ENCODE measurements around the gene PDP2. TPM values are rescaled to one million over a fixed set of nuclear protein-coding genes. Genes with fewer than 3 reads are reported as not detected.

Gene PDP2
- polyA plus RNA-seq, 1 of the 3 experiments (the other 2 are of a cell fraction) = 4.7 TPM

DNA sequence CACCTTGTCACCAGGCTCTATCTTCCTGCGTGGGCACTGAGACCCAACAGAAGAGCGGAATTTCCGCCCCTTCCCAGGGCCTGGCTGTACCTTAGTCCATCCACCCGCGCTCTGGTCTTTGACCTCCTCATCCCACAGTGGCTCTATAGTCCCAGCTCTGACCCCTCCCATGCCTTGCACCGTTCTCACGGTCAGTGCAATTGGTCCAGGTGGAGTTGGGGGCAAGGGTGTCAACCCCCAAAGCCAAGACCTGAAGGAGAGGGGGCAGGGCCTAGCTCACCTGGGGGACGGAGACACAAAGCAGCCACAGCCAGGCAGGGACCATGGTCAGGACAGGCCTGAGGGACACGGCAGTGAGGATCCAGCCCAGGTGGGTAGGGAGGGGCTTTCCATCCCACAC is 37.4 kb downstream of the PDP2 start:
- H3K4me3 ChIP-seq (ENCODE audit: low read depth in 2 of 2, low read length in 1 of 2) = no peak overlapping the region
- WGBS (ENCODE audit: low lambda C conversion rate) = 82% methylated on average over 8 of the region's 9 CpGs

DNA sequence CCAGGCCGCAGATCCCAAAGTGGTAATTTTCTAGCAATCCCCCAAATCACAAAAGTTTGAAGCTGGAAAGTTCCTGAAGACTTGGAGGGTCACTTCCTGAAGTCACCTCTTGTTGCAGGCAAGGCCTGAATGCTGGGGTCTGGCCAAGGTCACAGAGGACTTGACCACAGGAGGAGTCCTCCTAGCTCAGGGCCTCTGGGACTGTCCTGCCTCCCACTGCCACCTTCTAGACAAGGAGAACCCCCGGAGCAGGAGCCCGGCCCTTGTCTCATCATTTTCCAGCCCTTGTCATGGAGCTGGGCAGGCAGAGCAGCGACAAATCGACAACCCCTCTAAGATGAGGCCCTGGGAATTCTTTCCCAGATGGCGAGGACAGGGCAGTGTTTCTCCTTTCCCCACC is 38.0 kb downstream of the PDP2 start:
- Histone ChIP-seq H3K9ac (no peak overlapping the region), H3K79me2 (ENCODE audit: insufficient read depth) (no peaks in the 10 kb centered on the region), H3K9me2 (no peaks in the 10 kb centered on the region), H3K4me2 (no peak overlapping the region), H3K4me1 (ENCODE audit: control insufficient read depth in 1 of 2, insufficient read depth in 2 of 2, low read depth in 1 of 2, low read length in 1 of 2) (no peaks in the 10 kb centered on the region; a peak in 1 of 4 replicates), H3K27ac (ENCODE audit: low read depth in 2 of 2, low read length in 1 of 2) (no peak overlapping the region), H3K9me3 (no peaks in the 10 kb centered on the region), H3K27me3 (ENCODE audit: insufficient read depth) (no peaks in the 10 kb centered on the region), H2AFZ (ENCODE audit: low read depth) (no peak overlapping the region), H3K4me3 (ENCODE audit: low read depth in 2 of 2, low read length in 1 of 2) (no peak overlapping the region), H3F3A (replicated peaks; ENCODE audit: insufficient read depth) (no peaks in the 10 kb centered on the region), H3K36me3 (replicated peaks in 1 of 2; ENCODE audit: control insufficient read depth in 1 of 2, insufficient read depth in 2 of 2, low read length in 1 of 2) (no peaks in the 10 kb centered on the region), H4K20me1 (ENCODE audit: insufficient read depth) (no peaks in the 10 kb centered on the region)
- no peak for DNase-seq
- ChIA-PET CTCF (interaction anchor here (0.6 to 13.6 kb wide), 7 partner anchors 9 to 99 kb away, joined by 3 to 174 read pairs (median 4); partner anchors contain the start of gene CES3), POLR2A (no interaction called here)
- no peak for TF ChIP-seq JUND (IDR thresholded peaks at IDR 0.05)
- no peak for TF ChIP-seq EP300 (IDR thresholded peaks at IDR 0.05; ENCODE audit: borderline replicate concordance in 1 of 2, low read depth in 1 of 2, low read length in 1 of 2)
- TF ChIP-seq FOXM1 (IDR thresholded peaks at IDR 0.05; ENCODE audit: low read depth) = no peak
- TF ChIP-seq RXRA (IDR thresholded peaks at IDR 0.05; ENCODE audit: borderline replicate concordance, low read depth) = no peak
- TF ChIP-seq, protein P1, sequence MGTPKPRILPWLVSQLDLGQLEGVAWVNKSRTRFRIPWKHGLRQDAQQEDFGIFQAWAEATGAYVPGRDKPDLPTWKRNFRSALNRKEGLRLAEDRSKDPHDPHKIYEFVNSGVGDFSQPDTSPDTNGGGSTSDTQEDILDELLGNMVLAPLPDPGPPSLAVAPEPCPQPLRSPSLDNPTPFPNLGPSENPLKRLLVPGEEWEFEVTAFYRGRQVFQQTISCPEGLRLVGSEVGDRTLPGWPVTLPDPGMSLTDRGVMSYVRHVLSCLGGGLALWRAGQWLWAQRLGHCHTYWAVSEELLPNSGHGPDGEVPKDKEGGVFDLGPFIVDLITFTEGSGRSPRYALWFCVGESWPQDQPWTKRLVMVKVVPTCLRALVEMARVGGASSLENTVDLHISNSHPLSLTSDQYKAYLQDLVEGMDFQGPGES (IDR thresholded peaks at IDR 0.05; ENCODE audit: low read depth, low read length) = no peak
- no peak for TF ChIP-seq FOXJ3 (CRISPR knock-in tag; IDR thresholded peaks at IDR 0.05)
- TF ChIP-seq, protein P2, sequence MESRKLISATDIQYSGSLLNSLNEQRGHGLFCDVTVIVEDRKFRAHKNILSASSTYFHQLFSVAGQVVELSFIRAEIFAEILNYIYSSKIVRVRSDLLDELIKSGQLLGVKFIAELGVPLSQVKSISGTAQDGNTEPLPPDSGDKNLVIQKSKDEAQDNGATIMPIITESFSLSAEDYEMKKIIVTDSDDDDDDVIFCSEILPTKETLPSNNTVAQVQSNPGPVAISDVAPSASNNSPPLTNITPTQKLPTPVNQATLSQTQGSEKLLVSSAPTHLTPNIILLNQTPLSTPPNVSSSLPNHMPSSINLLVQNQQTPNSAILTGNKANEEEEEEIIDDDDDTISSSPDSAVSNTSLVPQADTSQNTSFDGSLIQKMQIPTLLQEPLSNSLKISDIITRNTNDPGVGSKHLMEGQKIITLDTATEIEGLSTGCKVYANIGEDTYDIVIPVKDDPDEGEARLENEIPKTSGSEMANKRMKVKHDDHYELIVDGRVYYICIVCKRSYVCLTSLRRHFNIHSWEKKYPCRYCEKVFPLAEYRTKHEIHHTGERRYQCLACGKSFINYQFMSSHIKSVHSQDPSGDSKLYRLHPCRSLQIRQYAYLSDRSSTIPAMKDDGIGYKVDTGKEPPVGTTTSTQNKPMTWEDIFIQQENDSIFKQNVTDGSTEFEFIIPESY (IDR thresholded peaks at IDR 0.05; ENCODE audit: borderline replicate concordance, low read depth) = no peak
- no peak for TF ChIP-seq TEAD4 (IDR thresholded peaks at IDR 0.05; ENCODE audit: borderline replicate concordance, insufficient read depth)
- TF ChIP-seq GATA2 (CRISPR knock-in tag; IDR thresholded peaks at IDR 0.05) = no peak
- TF ChIP-seq SMC3 (IDR thresholded peaks at IDR 0.05; ENCODE audit: low read depth, low read length) = no peak
- TF ChIP-seq, protein P3, sequence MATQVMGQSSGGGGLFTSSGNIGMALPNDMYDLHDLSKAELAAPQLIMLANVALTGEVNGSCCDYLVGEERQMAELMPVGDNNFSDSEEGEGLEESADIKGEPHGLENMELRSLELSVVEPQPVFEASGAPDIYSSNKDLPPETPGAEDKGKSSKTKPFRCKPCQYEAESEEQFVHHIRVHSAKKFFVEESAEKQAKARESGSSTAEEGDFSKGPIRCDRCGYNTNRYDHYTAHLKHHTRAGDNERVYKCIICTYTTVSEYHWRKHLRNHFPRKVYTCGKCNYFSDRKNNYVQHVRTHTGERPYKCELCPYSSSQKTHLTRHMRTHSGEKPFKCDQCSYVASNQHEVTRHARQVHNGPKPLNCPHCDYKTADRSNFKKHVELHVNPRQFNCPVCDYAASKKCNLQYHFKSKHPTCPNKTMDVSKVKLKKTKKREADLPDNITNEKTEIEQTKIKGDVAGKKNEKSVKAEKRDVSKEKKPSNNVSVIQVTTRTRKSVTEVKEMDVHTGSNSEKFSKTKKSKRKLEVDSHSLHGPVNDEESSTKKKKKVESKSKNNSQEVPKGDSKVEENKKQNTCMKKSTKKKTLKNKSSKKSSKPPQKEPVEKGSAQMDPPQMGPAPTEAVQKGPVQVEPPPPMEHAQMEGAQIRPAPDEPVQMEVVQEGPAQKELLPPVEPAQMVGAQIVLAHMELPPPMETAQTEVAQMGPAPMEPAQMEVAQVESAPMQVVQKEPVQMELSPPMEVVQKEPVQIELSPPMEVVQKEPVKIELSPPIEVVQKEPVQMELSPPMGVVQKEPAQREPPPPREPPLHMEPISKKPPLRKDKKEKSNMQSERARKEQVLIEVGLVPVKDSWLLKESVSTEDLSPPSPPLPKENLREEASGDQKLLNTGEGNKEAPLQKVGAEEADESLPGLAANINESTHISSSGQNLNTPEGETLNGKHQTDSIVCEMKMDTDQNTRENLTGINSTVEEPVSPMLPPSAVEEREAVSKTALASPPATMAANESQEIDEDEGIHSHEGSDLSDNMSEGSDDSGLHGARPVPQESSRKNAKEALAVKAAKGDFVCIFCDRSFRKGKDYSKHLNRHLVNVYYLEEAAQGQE (IDR thresholded peaks at IDR 0.05; ENCODE audit: low read depth, low read length) = no peak
- TF ChIP-seq, protein P4, sequence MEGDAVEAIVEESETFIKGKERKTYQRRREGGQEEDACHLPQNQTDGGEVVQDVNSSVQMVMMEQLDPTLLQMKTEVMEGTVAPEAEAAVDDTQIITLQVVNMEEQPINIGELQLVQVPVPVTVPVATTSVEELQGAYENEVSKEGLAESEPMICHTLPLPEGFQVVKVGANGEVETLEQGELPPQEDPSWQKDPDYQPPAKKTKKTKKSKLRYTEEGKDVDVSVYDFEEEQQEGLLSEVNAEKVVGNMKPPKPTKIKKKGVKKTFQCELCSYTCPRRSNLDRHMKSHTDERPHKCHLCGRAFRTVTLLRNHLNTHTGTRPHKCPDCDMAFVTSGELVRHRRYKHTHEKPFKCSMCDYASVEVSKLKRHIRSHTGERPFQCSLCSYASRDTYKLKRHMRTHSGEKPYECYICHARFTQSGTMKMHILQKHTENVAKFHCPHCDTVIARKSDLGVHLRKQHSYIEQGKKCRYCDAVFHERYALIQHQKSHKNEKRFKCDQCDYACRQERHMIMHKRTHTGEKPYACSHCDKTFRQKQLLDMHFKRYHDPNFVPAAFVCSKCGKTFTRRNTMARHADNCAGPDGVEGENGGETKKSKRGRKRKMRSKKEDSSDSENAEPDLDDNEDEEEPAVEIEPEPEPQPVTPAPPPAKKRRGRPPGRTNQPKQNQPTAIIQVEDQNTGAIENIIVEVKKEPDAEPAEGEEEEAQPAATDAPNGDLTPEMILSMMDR (IDR thresholded peaks at IDR 0.05) = no peak
- TF ChIP-seq NFIC (IDR thresholded peaks at IDR 0.05; ENCODE audit: borderline replicate concordance) = no peak
- 62% methylated on average over 6 of the region's 6 CpGs for WGBS (ENCODE audit: low lambda C conversion rate)

More for the DNA sequence above, 37.4 kb downstream of the PDP2 start:
- Histone ChIP-seq H3K4me2 (no peak overlapping the region), H3K4me1 (ENCODE audit: control insufficient read depth in 1 of 2, insufficient read depth in 2 of 2, low read depth in 1 of 2, low read length in 1 of 2) (no peaks in the 10 kb centered on the region; a peak in 1 of 4 replicates), H3K9ac (no peak overlapping the region), H3K9me3 (no peaks in the 10 kb centered on the region), H3K36me3 (replicated peaks in 1 of 2; ENCODE audit: control insufficient read depth in 1 of 2, insufficient read depth in 2 of 2, low read length in 1 of 2) (no peaks in the 10 kb centered on the region), H3K27ac (ENCODE audit: low read depth in 2 of 2, low read length in 1 of 2) (no peak overlapping the region), H3K79me2 (ENCODE audit: insufficient read depth) (no peaks in the 10 kb centered on the region), H4K20me1 (ENCODE audit: insufficient read depth) (no peaks in the 10 kb centered on the region), H3K9me2 (no peaks in the 10 kb centered on the region), H2AFZ (ENCODE audit: low read depth) (no peak overlapping the region), H3K27me3 (ENCODE audit: insufficient read depth) (no peaks in the 10 kb centered on the region), H3F3A (replicated peaks; ENCODE audit: insufficient read depth) (no peaks in the 10 kb centered on the region)
- TF ChIP-seq TEAD4 (IDR thresholded peaks at IDR 0.05; ENCODE audit: borderline replicate concordance, insufficient read depth) = no peak
- TF ChIP-seq FOXM1 (IDR thresholded peaks at IDR 0.05; ENCODE audit: low read depth) = no peak
- no peak for TF ChIP-seq SIN3A (IDR thresholded peaks at IDR 0.05; ENCODE audit: borderline replicate concordance, low read depth, low read length)
- DNase-seq = no peak
- ChIA-PET POLR2A (no interaction called here), CTCF (interaction anchor here (0.6 to 13.6 kb wide), 8 partner anchors 8 to 100 kb away, joined by 3 to 174 read pairs (median 4); partner anchors contain the start of gene CES3)
